Caco-2 (cell line): ENCODE data around the gene SERINC5. TPM values are rescaled to one million over a fixed set of nuclear protein-coding genes. Genes with fewer than 3 reads are reported as not detected.

Experiments used
- BruUV-seq: library from RNA; stranded (reverse); fragments of 400-500 nt; replicated peaks from 2 replicates; lab custom pipeline; 2021; lab: Mats Ljungman, UMichigan
- CTCF ChIA-PET: fragments of 300-600 bp; sonication (Branson Sonifier 250); formaldehyde crosslinking; loops from one replicate; lab custom pipeline; 2022; ENCODE audit warnings: antibody characterized with exemption; lab: Charles Lee
- POLR2A ChIA-PET: fragments of 300-600 bp; sonication (Branson Sonifier 250); formaldehyde crosslinking; loops from one replicate; lab custom pipeline; 2022; ENCODE audit warnings: antibody characterized with exemption; lab: Charles Lee
- DNase-seq, 2 experiments: peaks; one replicate each; pipeline versions ENCODE4 v3.0.0 to v3.0.0-alpha.2; 2020 to 2022
- H3K27me3 ChIP-seq: replicated peaks from 2 replicates; pipeline ENCODE4 v1.6.0; 2011; ENCODE audit warnings: low read length; ENCODE audit not compliant: control insufficient read depth, insufficient read depth
- H3K36me3 ChIP-seq: 2 replicates; pipeline ENCODE4 v1.5.1; 2011; ENCODE audit warnings: low read length; ENCODE audit not compliant: control insufficient read depth, insufficient read depth
- H3K4me1 ChIP-seq: fragments of 250-450 bp; sonication (Bioruptor Pico); 2 replicates; pipeline ENCODE4 v1.5.1; 2020; ENCODE audit warnings: mild to moderate bottlenecking
- H3K4me3 ChIP-seq: 2 replicates; pipeline ENCODE4 v1.5.1; 2011; ENCODE audit warnings: low read depth, mild to moderate bottlenecking, control low read depth, low read length
- H3K9me3 ChIP-seq: fragments of 250-450 bp; sonication (Bioruptor Pico); 2 replicates; pipeline ENCODE4 v1.5.1; 2020; ENCODE audit warnings: mild to moderate bottlenecking, moderate library complexity
- H3K27ac Mint-ChIP-seq: one replicate; pipeline ENCODE4 v1.8.0; 2022; ENCODE audit warnings: mixed read lengths; ENCODE audit not compliant: unreplicated experiment
- H3K27me3 Mint-ChIP-seq: one replicate; pipeline ENCODE4 v1.8.0; 2022; ENCODE audit warnings: mixed read lengths; ENCODE audit not compliant: insufficient read depth, unreplicated experiment
- H3K36me3 Mint-ChIP-seq: one replicate; pipeline ENCODE4 v1.8.0; 2022; ENCODE audit warnings: mild to moderate bottlenecking, mixed read lengths; ENCODE audit not compliant: insufficient read depth, unreplicated experiment
- H3K4me1 Mint-ChIP-seq: one replicate; pipeline ENCODE4 v1.8.0; 2022; ENCODE audit warnings: low read depth, mixed read lengths; ENCODE audit not compliant: unreplicated experiment
- H3K4me3 Mint-ChIP-seq: one replicate; pipeline ENCODE4 v1.8.0; 2022; ENCODE audit warnings: mild to moderate bottlenecking, moderate library complexity, mixed read lengths; ENCODE audit not compliant: unreplicated experiment
- H3K9me3 Mint-ChIP-seq: one replicate; pipeline ENCODE4 v1.8.0; 2022; ENCODE audit warnings: mixed read lengths; ENCODE audit not compliant: unreplicated experiment
- CTCF ChIP-seq, 2 experiments: fragments of 200-600 bp in 1 of 2; IDR thresholded peaks; 1 replicate in 1 of 2; 2 replicates in 1 of 2; pipeline versions ENCODE4 v1.5.1 to v1.8.0; 2011 to 2022; ENCODE audit warnings: antibody characterized with exemption in 1 of 2, control low read depth in 1 of 2, inconsistent platforms in 1 of 2, low read depth in 1 of 2, low read length in 1 of 2, mild to moderate bottlenecking in 1 of 2, moderate library complexity in 1 of 2; ENCODE audit not compliant: insufficient read depth in 1 of 2, severe bottlenecking in 1 of 2, unreplicated experiment in 1 of 2
- intact Hi-C: fragments of 100-400 bp; cut with micrococcal nuclease; formaldehyde crosslinking; loops from one replicate; pipeline ENCODE4 v1.10.0; 2022; ENCODE audit not compliant: unreplicated experiment
- total RNA-seq: library from RNA; stranded (reverse); gene quantifications from 2 replicates; pipeline ENCODE4 v1.2.3, GENCODE V29; 2022

The SERINC5 gene
- total RNA-seq, 1 experiment from 2014 or later: 225 TPM

- Mint-ChIP-seq H3K27me3 (no peaks in the 10 kb centered on the region), H3K4me1 (peaks cover 40% of the 10 kb centered on the region), H3K36me3 (peaks cover 79% of the 10 kb centered on the region), H3K27ac (peak overlapping the region; percentile 50), H3K9me3 (no peaks in the 10 kb centered on the region), H3K4me3 (no peak overlapping the region)
- ChIA-PET CTCF (no interaction called here), POLR2A (no interaction called here)
- BruUV-seq: no TSS peak
- Histone ChIP-seq H3K4me1 (peaks cover 47% of the 10 kb centered on the region), H3K4me3 (no peak overlapping the region), H3K9me3 (no peaks in the 10 kb centered on the region), H3K36me3 (no peaks in the 10 kb centered on the region; the same call in 1 of the 2 replicates), H3K27me3 (no peaks in the 10 kb centered on the region)
- no peak for TF ChIP-seq CTCF (IDR thresholded peaks at IDR 0.05; ENCODE audit: insufficient read depth in 1 of 2, low read depth in 1 of 2, low read length in 1 of 2, severe bottlenecking in 1 of 2, unreplicated experiment in 1 of 2)
- intact Hi-C loops: no loop called here
- no peak for DNase-seq
These were observed 47.5 kb downstream of the SERINC5 start for GRCh38 chr5:80208381-80208780.

GRCh38 chr5:80207832-80208231 lies 48.0 kb downstream of the SERINC5 start:
- Mint-ChIP-seq H3K4me3 (no peak overlapping the region), H3K9me3 (no peaks in the 10 kb centered on the region), H3K27me3 (no peaks in the 10 kb centered on the region), H3K27ac (no peak overlapping the region), H3K36me3 (peaks cover 79% of the 10 kb centered on the region), H3K4me1 (peaks cover 42% of the 10 kb centered on the region)
- CTCF ChIA-PET: no interaction called here
- no TSS peak for BruUV-seq
- H3K27me3 ChIP-seq: no peaks in the 10 kb centered on the region
- POLR2A ChIA-PET: no interaction called here
- TF ChIP-seq CTCF (IDR thresholded peaks at IDR 0.05; ENCODE audit: insufficient read depth in 1 of 2, low read depth in 1 of 2, low read length in 1 of 2, severe bottlenecking in 1 of 2, unreplicated experiment in 1 of 2): no peak
- no peak for DNase-seq
- H3K36me3 ChIP-seq: no peaks in the 10 kb centered on the region
- no peak overlapping the region for H3K4me3 ChIP-seq
- intact Hi-C loops: no loop called here
- H3K9me3 ChIP-seq: no peaks in the 10 kb centered on the region
- H3K4me1 ChIP-seq: peaks cover 47% of the 10 kb centered on the region

DNA sequence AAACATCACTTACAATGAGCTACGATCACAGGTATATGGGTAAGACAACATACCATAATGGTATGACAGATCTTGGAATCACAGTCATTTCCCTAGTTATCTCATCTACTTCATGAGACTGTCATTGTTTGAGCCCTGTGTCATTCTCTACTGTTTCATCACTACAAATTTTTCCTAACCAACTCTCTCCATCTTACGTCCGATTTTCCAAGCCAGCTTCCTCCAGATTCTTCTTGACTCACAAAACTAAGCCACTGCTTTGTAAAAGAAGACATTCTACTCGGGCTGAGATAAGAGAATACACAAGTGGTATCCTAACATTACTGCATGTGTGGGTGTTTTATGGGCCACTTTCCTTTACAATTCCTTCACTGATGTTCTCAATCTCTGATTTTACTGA lies 49.6 kb downstream of the SERINC5 start:
- peak overlapping the region; percentile 1 for H3K4me3 Mint-ChIP-seq
- intact Hi-C loops: no loop called here
- H3K4me3 ChIP-seq: no peak overlapping the region
- no peaks in the 10 kb centered on the region for H3K36me3 ChIP-seq
- DNase-seq: no peak
- H3K27me3 Mint-ChIP-seq: no peaks in the 10 kb centered on the region
- no peak for TF ChIP-seq CTCF (IDR thresholded peaks at IDR 0.05; ENCODE audit: insufficient read depth in 1 of 2, low read depth in 1 of 2, low read length in 1 of 2, severe bottlenecking in 1 of 2, unreplicated experiment in 1 of 2)
- no peaks in the 10 kb centered on the region for H3K9me3 ChIP-seq
- peaks cover 81% of the 10 kb centered on the region for H3K36me3 Mint-ChIP-seq
- ChIA-PET CTCF (interaction anchor here (0.9 to 2.7 kb wide), 3 partner anchors 21 to 115 kb away, joined by 6 to 26 read pairs (median 8); no protein-coding TSS in a partner anchor), POLR2A (interaction anchor here (0.7 kb wide), 1 partner anchor 51 kb away, joined by 10 read pairs; no protein-coding TSS in a partner anchor)
- H3K27ac Mint-ChIP-seq: peak overlapping the region; percentile 71
- H3K9me3 Mint-ChIP-seq: no peaks in the 10 kb centered on the region
- H3K27me3 ChIP-seq: no peaks in the 10 kb centered on the region
- BruUV-seq: no TSS peak
- H3K4me1 Mint-ChIP-seq: peaks cover 54% of the 10 kb centered on the region
- H3K4me1 ChIP-seq: peaks cover 33% of the 10 kb centered on the region
